ENCODE data around the gene TAF6.

TAF6 gene

GRCh38 chr7:100124301-100125230 lies 5.4 kb upstream of the TAF6 start:
- no peak for DNase-seq (ENCODE audit: low spot score)
- H3K27ac ChIP-seq, result peak overlapping the region; percentile 99
- no peak for TF ChIP-seq CTCF (conservative IDR thresholded peaks at IDR 0.05; ENCODE audit: low read depth)
- ChIA-PET CTCF (no interaction called here), POLR2A (ENCODE audit: low non-redundant PET) (interaction anchor here (0.6 to 1.1 kb wide), 5 partner anchors 10 to 310 kb away, joined by 3 to 10 read pairs (median 5); partner anchors contain the start of gene LAMTOR4)

- H3K27ac ChIP-seq, result peak overlapping the region; percentile 39
- no peak for DNase-seq (ENCODE audit: low spot score)
- TF ChIP-seq CTCF (conservative IDR thresholded peaks at IDR 0.05; ENCODE audit: low read depth), result no peak
- ChIA-PET CTCF (interaction anchor here (0.6 kb wide), 1 partner anchor 194 kb away, joined by 3 read pairs; no protein-coding TSS in a partner anchor), POLR2A (ENCODE audit: low non-redundant PET) (no interaction called here)
Measured at GRCh38 chr7:100122568-100122967, 3.4 kb upstream of the TAF6 start.

GRCh38 chr7:100122067-100122466 lies 2.9 kb upstream of the TAF6 start:
- POLR2A ChIA-PET (ENCODE audit: low non-redundant PET), result no interaction called here
- no peak for DNase-seq (ENCODE audit: low spot score)
- peak overlapping the region; percentile 39 for H3K27ac ChIP-seq
- CTCF ChIA-PET, result interaction anchor here (0.6 kb wide), 1 partner anchor 193 kb away, joined by 3 read pairs; no protein-coding TSS in a partner anchor
- no peak for TF ChIP-seq CTCF (conservative IDR thresholded peaks at IDR 0.05; ENCODE audit: low read depth)

- DNase-seq (ENCODE audit: low spot score), result no peak
- CTCF ChIA-PET, result no interaction called here
- POLR2A ChIA-PET (ENCODE audit: low non-redundant PET), result no interaction called here
- H3K27ac ChIP-seq, result peak overlapping the region; percentile 88
- TF ChIP-seq CTCF (conservative IDR thresholded peaks at IDR 0.05; ENCODE audit: low read depth), result no peak
Measured at GRCh38 chr7:100120733-100121036, 1.5 kb upstream of the TAF6 start.

GRCh38 chr7:100119970-100120732 lies 993 bp upstream of the TAF6 start:
- ChIA-PET CTCF (no interaction called here), POLR2A (ENCODE audit: low non-redundant PET) (interaction anchor here (0.9 kb wide), 1 partner anchor 19 kb away, joined by 3 read pairs; the partner anchor contains the start of genes AP4M1 and MCM7)
- TF ChIP-seq CTCF (conservative IDR thresholded peaks at IDR 0.05; ENCODE audit: low read depth), result no peak
- peak; percentile 68 for DNase-seq (ENCODE audit: low spot score)
- peak overlapping the region; percentile 88 for H3K27ac ChIP-seq

GRCh38 chr7:100118388-100119071 lies 628 bp downstream of the TAF6 start:
- H3K27ac ChIP-seq, result peak overlapping the region; percentile 88
- TF ChIP-seq CTCF (conservative IDR thresholded peaks at IDR 0.05; ENCODE audit: low read depth), result no peak
- POLR2A ChIA-PET (ENCODE audit: low non-redundant PET), result no interaction called here
- CTCF ChIA-PET, result no interaction called here
- DNase-seq (ENCODE audit: low spot score), result no peak

Measured in RWPE1 (cell line).